NCI-H524 treated with DMSO at 0.1 percent for 48 hours (cell line): ENCODE data around the gene CFAP161.
"Not testable (repeated sequence)": the region's sequence is repeated elsewhere in the genome, so short reads cannot be mapped to it uniquely, and the experiment has no call there.

Source experiments
- DNase-seq: peaks from one replicate; lab custom pipeline; 2025; lab: John Stamatoyannopoulos, UW

CFAP161 gene

GRCh38 chr15:81157939-81158223 lies 23.8 kb downstream of the CFAP161 start:
- no peak for DNase-seq

- DNase-seq, result not testable (repeated sequence)
Measured at GRCh38 chr15:81158561-81158960, 24.5 kb downstream of the CFAP161 start.

- DNase-seq, result peak; percentile 44
Measured at GRCh38 chr15:81160312-81161159, 26.5 kb downstream of the CFAP161 start.

- no peak for DNase-seq
Measured at GRCh38 chr15:81161160-81161673, 27.1 kb downstream of the CFAP161 start.

GRCh38 chr15:81161851-81162250 lies 27.8 kb downstream of the CFAP161 start:
- DNase-seq, result no peak

- no peak for DNase-seq
Measured at GRCh38 chr15:81163961-81164800, 30.1 kb downstream of the CFAP161 start.

GRCh38 chr15:81165535-81165934 lies 31.5 kb downstream of the CFAP161 start:
- DNase-seq, result no peak

- DNase-seq, result no peak
Measured at GRCh38 chr15:81166636-81167305, 32.7 kb downstream of the CFAP161 start.

- no peak for DNase-seq
Measured at GRCh38 chr15:81168131-81168526, 34.1 kb downstream of the CFAP161 start.

GRCh38 chr15:81168644-81169043 lies 34.6 kb downstream of the CFAP161 start:
- no peak for DNase-seq

- no peak for DNase-seq
Measured at GRCh38 chr15:81170511-81170910, 36.4 kb downstream of the CFAP161 start.

GRCh38 chr15:81171286-81171685 lies 37.2 kb downstream of the CFAP161 start:
- no peak for DNase-seq

- DNase-seq, result no peak
Measured at GRCh38 chr15:81174125-81174791, 40.2 kb downstream of the CFAP161 start.

GRCh38 chr15:81174792-81175327 lies 40.8 kb downstream of the CFAP161 start:
- no peak for DNase-seq

GRCh38 chr15:81175496-81175895 lies 41.4 kb downstream of the CFAP161 start:
- no peak for DNase-seq

GRCh38 chr15:81176291-81176893 lies 42.3 kb downstream of the CFAP161 start:
- no peak for DNase-seq

- no peak for DNase-seq
Measured at GRCh38 chr15:81178365-81178764, 44.3 kb downstream of the CFAP161 start.

- DNase-seq, result no peak
Measured at GRCh38 chr15:81181220-81181619, 47.1 kb downstream of the CFAP161 start.

GRCh38 chr15:81182031-81182755 lies 48.1 kb downstream of the CFAP161 start:
- DNase-seq, result no peak

- no peak for DNase-seq
Measured at GRCh38 chr15:81182756-81183438, 48.8 kb downstream of the CFAP161 start.
